ENCODE measurements around the gene RPS2.
A peak's percentile ranks its signal among the peaks of the same experiment; 100 is the strongest.

The RPS2 gene

DNA sequence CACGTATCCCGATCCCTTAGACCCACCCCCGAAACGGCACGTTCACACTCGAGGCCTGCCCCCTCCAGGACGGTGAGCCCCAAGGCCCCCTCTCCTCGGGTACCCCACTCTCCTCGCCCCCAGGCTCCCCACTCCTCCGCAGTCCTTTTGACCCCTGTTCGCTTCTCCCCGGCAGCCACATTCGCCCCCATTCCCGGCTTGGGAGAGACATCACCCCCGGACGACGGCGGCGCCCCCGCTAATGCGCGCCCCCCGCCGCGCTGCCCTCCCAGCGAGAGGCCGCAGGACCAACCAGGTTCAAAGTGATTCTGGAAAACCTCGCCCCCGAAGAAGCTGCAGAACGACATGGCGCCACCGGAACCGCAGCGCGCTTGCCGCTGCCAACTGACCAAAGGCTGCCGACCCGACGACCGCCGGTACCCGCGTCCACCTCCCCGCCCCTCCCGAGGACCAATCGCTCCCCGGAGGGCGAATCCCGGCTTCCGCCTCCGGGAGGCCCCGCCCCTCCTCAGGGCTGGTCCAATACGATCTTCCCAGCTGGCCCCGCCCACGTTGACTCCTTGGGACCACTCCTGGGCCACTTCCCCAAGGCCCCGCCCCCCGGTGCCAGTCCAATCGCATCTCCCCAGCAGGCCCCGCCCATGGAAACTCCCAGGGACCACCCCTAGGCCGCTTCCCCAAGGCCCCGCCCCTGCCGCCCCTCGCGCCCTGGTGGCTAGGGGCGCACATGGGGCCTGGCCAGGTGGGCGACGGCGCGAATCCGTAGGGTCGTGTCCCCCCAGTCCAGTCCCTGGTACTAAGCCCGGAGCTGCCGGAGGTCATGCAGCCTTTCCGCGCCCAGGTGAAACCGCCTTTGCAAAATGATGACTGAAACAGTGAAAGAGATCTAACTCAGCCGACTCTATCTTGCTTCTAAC lies 21.6 kb downstream of the RPS2 start, which contains the start of gene MSRB1 (continued):
- TF ChIP-seq, protein P1, sequence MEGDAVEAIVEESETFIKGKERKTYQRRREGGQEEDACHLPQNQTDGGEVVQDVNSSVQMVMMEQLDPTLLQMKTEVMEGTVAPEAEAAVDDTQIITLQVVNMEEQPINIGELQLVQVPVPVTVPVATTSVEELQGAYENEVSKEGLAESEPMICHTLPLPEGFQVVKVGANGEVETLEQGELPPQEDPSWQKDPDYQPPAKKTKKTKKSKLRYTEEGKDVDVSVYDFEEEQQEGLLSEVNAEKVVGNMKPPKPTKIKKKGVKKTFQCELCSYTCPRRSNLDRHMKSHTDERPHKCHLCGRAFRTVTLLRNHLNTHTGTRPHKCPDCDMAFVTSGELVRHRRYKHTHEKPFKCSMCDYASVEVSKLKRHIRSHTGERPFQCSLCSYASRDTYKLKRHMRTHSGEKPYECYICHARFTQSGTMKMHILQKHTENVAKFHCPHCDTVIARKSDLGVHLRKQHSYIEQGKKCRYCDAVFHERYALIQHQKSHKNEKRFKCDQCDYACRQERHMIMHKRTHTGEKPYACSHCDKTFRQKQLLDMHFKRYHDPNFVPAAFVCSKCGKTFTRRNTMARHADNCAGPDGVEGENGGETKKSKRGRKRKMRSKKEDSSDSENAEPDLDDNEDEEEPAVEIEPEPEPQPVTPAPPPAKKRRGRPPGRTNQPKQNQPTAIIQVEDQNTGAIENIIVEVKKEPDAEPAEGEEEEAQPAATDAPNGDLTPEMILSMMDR (tag by site-specific recombination; IDR thresholded peaks at IDR 0.05): peak; percentile 48; the same call in 1 of the 2 replicates
- no peak for TF ChIP-seq ZSCAN16 (tag by site-specific recombination; IDR thresholded peaks at IDR 0.05)
- TF ChIP-seq ZNF670 (tag by site-specific recombination; IDR thresholded peaks at IDR 0.05; ENCODE audit: low read depth): no peak
- TF ChIP-seq SALL2 (tag by site-specific recombination; IDR thresholded peaks at IDR 0.05; ENCODE audit: borderline replicate concordance): no peak
- TF ChIP-seq ZNF76 (tag by site-specific recombination; IDR thresholded peaks at IDR 0.05; ENCODE audit: borderline replicate concordance, low read depth): peak; percentile 57; the same call in 1 of the 2 replicates
- TF ChIP-seq ZNF837 (tag by site-specific recombination; IDR thresholded peaks at IDR 0.05): no peak
- TF ChIP-seq ZNF133 (tag by site-specific recombination; IDR thresholded peaks at IDR 0.05): no peak
- no peak for TF ChIP-seq ZNF701 (tag by site-specific recombination; IDR thresholded peaks at IDR 0.05)
- TF ChIP-seq ZNF140 (tag by site-specific recombination; IDR thresholded peaks at IDR 0.05): no peak
- TF ChIP-seq, protein P2, sequence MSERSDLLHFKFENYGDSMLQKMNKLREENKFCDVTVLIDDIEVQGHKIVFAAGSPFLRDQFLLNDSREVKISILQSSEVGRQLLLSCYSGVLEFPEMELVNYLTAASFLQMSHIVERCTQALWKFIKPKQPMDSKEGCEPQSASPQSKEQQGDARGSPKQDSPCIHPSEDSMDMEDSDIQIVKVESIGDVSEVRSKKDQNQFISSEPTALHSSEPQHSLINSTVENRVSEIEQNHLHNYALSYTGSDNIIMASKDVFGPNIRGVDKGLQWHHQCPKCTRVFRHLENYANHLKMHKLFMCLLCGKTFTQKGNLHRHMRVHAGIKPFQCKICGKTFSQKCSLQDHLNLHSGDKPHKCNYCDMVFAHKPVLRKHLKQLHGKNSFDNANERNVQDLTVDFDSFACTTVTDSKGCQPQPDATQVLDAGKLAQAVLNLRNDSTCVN (tag by site-specific recombination; optimal IDR thresholded peaks at IDR 0.05): peak; percentile 87
- TF ChIP-seq ZSCAN23 (tag by site-specific recombination; IDR thresholded peaks at IDR 0.05): 0 out of 2 replicates have a peak, but pooled peaks have one; percentile 28
- TF ChIP-seq, protein P3, sequence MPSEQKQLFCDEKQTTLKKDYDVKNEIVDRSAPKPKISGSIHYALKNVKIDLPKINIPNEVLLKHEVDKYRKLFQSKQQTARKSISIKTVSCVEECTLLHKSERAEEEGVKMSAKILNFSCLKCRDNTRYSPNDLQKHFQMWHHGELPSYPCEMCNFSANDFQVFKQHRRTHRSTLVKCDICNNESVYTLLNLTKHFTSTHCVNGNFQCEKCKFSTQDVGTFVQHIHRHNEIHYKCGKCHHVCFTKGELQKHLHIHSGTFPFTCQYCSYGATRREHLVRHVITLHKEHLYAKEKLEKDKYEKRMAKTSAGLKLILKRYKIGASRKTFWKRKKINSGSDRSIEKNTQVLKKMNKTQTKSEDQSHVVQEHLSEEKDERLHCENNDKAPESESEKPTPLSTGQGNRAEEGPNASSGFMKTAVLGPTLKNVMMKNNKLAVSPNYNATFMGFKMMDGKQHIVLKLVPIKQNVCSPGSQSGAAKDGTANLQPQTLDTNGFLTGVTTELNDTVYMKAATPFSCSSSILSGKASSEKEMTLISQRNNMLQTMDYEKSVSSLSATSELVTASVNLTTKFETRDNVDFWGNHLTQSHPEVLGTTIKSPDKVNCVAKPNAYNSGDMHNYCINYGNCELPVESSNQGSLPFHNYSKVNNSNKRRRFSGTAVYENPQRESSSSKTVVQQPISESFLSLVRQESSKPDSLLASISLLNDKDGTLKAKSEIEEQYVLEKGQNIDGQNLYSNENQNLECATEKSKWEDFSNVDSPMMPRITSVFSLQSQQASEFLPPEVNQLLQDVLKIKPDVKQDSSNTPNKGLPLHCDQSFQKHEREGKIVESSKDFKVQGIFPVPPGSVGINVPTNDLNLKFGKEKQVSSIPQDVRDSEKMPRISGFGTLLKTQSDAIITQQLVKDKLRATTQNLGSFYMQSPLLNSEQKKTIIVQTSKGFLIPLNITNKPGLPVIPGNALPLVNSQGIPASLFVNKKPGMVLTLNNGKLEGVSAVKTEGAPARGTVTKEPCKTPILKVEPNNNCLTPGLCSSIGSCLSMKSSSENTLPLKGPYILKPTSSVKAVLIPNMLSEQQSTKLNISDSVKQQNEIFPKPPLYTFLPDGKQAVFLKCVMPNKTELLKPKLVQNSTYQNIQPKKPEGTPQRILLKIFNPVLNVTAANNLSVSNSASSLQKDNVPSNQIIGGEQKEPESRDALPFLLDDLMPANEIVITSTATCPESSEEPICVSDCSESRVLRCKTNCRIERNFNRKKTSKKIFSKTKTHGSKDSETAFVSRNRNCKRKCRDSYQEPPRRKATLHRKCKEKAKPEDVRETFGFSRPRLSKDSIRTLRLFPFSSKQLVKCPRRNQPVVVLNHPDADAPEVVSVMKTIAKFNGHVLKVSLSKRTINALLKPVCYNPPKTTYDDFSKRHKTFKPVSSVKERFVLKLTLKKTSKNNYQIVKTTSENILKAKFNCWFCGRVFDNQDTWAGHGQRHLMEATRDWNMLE (tag by site-specific recombination; conservative IDR thresholded peaks at IDR 0.05; ENCODE audit: low read depth): no peak
- TF ChIP-seq, protein P4, sequence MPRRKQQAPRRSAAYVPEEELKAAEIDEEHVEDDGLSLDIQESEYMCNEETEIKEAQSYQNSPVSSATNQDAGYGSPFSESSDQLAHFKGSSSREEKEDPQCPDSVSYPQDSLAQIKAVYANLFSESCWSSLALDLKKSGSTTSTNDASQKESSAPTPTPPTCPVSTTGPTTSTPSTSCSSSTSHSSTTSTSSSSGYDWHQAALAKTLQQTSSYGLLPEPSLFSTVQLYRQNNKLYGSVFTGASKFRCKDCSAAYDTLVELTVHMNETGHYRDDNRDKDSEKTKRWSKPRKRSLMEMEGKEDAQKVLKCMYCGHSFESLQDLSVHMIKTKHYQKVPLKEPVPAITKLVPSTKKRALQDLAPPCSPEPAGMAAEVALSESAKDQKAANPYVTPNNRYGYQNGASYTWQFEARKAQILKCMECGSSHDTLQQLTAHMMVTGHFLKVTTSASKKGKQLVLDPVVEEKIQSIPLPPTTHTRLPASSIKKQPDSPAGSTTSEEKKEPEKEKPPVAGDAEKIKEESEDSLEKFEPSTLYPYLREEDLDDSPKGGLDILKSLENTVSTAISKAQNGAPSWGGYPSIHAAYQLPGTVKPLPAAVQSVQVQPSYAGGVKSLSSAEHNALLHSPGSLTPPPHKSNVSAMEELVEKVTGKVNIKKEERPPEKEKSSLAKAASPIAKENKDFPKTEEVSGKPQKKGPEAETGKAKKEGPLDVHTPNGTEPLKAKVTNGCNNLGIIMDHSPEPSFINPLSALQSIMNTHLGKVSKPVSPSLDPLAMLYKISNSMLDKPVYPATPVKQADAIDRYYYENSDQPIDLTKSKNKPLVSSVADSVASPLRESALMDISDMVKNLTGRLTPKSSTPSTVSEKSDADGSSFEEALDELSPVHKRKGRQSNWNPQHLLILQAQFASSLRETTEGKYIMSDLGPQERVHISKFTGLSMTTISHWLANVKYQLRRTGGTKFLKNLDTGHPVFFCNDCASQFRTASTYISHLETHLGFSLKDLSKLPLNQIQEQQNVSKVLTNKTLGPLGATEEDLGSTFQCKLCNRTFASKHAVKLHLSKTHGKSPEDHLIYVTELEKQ (tag by site-specific recombination; IDR thresholded peaks at IDR 0.05; ENCODE audit: borderline replicate concordance): no peak
- TF ChIP-seq OVOL3 (tag by site-specific recombination; IDR thresholded peaks at IDR 0.05): no peak
- TF ChIP-seq HOXA7 (CRISPR knock-in tag; IDR thresholded peaks at IDR 0.05; ENCODE audit: borderline replicate concordance): no peak
- no peak for TF ChIP-seq ZNF548 (tag by site-specific recombination; IDR thresholded peaks at IDR 0.05)
- TF ChIP-seq ZNF521 (tag by site-specific recombination; IDR thresholded peaks at IDR 0.05): no peak
- no peak for TF ChIP-seq ZNF311 (tag by site-specific recombination; IDR thresholded peaks at IDR 0.05; ENCODE audit: borderline replicate concordance)
- TF ChIP-seq, protein P5, sequence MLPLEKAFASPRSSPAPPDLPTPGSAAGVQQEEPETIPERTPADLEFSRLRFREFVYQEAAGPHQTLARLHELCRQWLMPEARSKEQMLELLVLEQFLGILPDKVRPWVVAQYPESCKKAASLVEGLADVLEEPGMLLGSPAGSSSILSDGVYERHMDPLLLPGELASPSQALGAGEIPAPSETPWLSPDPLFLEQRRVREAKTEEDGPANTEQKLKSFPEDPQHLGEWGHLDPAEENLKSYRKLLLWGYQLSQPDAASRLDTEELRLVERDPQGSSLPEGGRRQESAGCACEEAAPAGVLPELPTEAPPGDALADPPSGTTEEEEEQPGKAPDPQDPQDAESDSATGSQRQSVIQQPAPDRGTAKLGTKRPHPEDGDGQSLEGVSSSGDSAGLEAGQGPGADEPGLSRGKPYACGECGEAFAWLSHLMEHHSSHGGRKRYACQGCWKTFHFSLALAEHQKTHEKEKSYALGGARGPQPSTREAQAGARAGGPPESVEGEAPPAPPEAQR (tag by site-specific recombination; IDR thresholded peaks at IDR 0.05): no peak
- no peak for TF ChIP-seq ZNF138 (tag by site-specific recombination; IDR thresholded peaks at IDR 0.05; ENCODE audit: borderline replicate concordance)
- TF ChIP-seq, protein P6, sequence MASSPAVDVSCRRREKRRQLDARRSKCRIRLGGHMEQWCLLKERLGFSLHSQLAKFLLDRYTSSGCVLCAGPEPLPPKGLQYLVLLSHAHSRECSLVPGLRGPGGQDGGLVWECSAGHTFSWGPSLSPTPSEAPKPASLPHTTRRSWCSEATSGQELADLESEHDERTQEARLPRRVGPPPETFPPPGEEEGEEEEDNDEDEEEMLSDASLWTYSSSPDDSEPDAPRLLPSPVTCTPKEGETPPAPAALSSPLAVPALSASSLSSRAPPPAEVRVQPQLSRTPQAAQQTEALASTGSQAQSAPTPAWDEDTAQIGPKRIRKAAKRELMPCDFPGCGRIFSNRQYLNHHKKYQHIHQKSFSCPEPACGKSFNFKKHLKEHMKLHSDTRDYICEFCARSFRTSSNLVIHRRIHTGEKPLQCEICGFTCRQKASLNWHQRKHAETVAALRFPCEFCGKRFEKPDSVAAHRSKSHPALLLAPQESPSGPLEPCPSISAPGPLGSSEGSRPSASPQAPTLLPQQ (tag by site-specific recombination; IDR thresholded peaks at IDR 0.05): no peak; the same call in 1 of the 2 replicates
- peak; percentile 40; the same call in 1 of the 2 replicates for TF ChIP-seq OSR2 (tag by site-specific recombination; IDR thresholded peaks at IDR 0.05)
- TF ChIP-seq ZNF600 (tag by site-specific recombination; IDR thresholded peaks at IDR 0.05): 0 out of 2 replicates have a peak, but pooled peaks have one; percentile 25
